NB4 (cell line): Measurements from ENCODE around the gene SPINK1.

ENCODE experiments used
- CTCF ChIP-seq: IDR thresholded peaks from one replicate; pipeline ENCODE4 v1.5.1; 2012; ENCODE audit warnings: low read depth, low read length
- POLR2A ChIP-seq: IDR thresholded peaks from 2 replicates; pipeline ENCODE4 v1.6.1; 2011; ENCODE audit warnings: mild to moderate bottlenecking; ENCODE audit not compliant: insufficient read length; ENCODE audit errors: extremely low read depth

GRCh38 chr5:147836439-147836838, 5.0 kb upstream of the SPINK1 start:
- TF ChIP-seq CTCF, result no peak
- TF ChIP-seq POLR2A, result no peak
